Mesenchymal stem cell (in vitro differentiated cells and primary cell): ENCODE results near the gene KCNN2.

ENCODE experiments used
- DNase-seq: peaks from one replicate; pipeline ENCODE4 v3.0.0-alpha.2; 2013
- H2AFZ ChIP-seq: one replicate; pipeline ENCODE4 v1.6.1; 2013; ENCODE audit warnings: low read depth, mild to moderate bottlenecking, control low read depth, inconsistent platforms, low read length, moderate library complexity
- H2AK5ac ChIP-seq: 2 replicates; pipeline ENCODE4 v1.6.1; 2013; ENCODE audit warnings: low read length, moderate library complexity, mild to moderate bottlenecking, inconsistent platforms; ENCODE audit not compliant: severe bottlenecking
- H2BK120ac ChIP-seq: one replicate; pipeline ENCODE4 v1.6.1; 2013; ENCODE audit warnings: low read depth, mild to moderate bottlenecking, inconsistent platforms, low read length, moderate library complexity
- H2BK12ac ChIP-seq, 2 experiments: one replicate each; pipeline ENCODE4 v1.6.1; 2013; ENCODE audit warnings: inconsistent platforms in 2 of 2, low read length in 2 of 2, mild to moderate bottlenecking in 2 of 2, moderate library complexity in 2 of 2, control low read depth in 1 of 2
- H2BK15ac ChIP-seq: one replicate; pipeline ENCODE4 v1.6.1; 2013; ENCODE audit warnings: mild to moderate bottlenecking, low read depth, inconsistent platforms; ENCODE audit not compliant: poor library complexity, severe bottlenecking
- H2BK5ac ChIP-seq: 2 replicates; pipeline ENCODE4 v1.6.1; 2013; ENCODE audit warnings: low read depth, mild to moderate bottlenecking, low read length, control low read depth, inconsistent platforms; ENCODE audit not compliant: poor library complexity, severe bottlenecking
- H3K14ac ChIP-seq, 2 experiments: one replicate each; pipeline ENCODE4 v1.6.1; 2013; ENCODE audit warnings: inconsistent platforms in 2 of 2, low read length in 2 of 2, control low read depth in 1 of 2, mild to moderate bottlenecking in 1 of 2, moderate library complexity in 1 of 2
- H3K18ac ChIP-seq, 2 experiments: one replicate each; pipeline ENCODE4 v1.6.1; 2013; ENCODE audit warnings: inconsistent platforms in 2 of 2, low read length in 2 of 2, control low read depth in 1 of 2, low read depth in 1 of 2, mild to moderate bottlenecking in 1 of 2
- H3K23ac ChIP-seq, 2 experiments: one replicate each; pipeline ENCODE4 v1.6.1; 2013; ENCODE audit warnings: inconsistent platforms in 2 of 2, low read length in 2 of 2, mild to moderate bottlenecking in 2 of 2, moderate library complexity in 2 of 2, control low read depth in 1 of 2
- H3K27ac ChIP-seq: 2 replicates; pipeline ENCODE4 v1.5.1; 2013; ENCODE audit warnings: mild to moderate bottlenecking, moderate library complexity, low read length, control low read depth, inconsistent platforms; ENCODE audit not compliant: poor library complexity, severe bottlenecking
- H3K27me3 ChIP-seq, 2 experiments: 2 replicates each; pipeline versions ENCODE4 v1.6.1 to v1.7.0; 2013; ENCODE audit warnings: low read length in 2 of 2, mild to moderate bottlenecking in 2 of 2, moderate library complexity in 2 of 2, control low read depth in 1 of 2, inconsistent platforms in 1 of 2; ENCODE audit not compliant: control insufficient read depth in 1 of 2, insufficient read depth in 1 of 2
- H3K36me3 ChIP-seq, 2 experiments: 2 replicates each; pipeline versions ENCODE4 v1.6.1 to v1.7.0; 2013; ENCODE audit warnings: low read length in 2 of 2, control low read depth in 1 of 2, inconsistent platforms in 1 of 2, low read depth in 1 of 2, mild to moderate bottlenecking in 1 of 2; ENCODE audit not compliant: insufficient read depth in 2 of 2, control insufficient read depth in 1 of 2
- H3K4ac ChIP-seq, 2 experiments: one replicate each; pipeline ENCODE4 v1.6.1; 2013; ENCODE audit warnings: inconsistent platforms in 2 of 2, low read length in 2 of 2, mild to moderate bottlenecking in 2 of 2, moderate library complexity in 2 of 2, control low read depth in 1 of 2, low read depth in 1 of 2
- H3K4me1 ChIP-seq: 2 replicates; pipeline ENCODE4 v1.6.1; 2013; ENCODE audit warnings: low read depth, low read length, control low read depth; ENCODE audit not compliant: control insufficient read depth, insufficient read depth
- H3K4me2 ChIP-seq: 2 replicates; pipeline ENCODE4 v1.6.1; 2013; ENCODE audit warnings: low read length, mild to moderate bottlenecking, inconsistent platforms; ENCODE audit not compliant: poor library complexity, severe bottlenecking
- H3K4me3 ChIP-seq, 2 experiments: 2 replicates each; pipeline versions ENCODE4 v1.5.1 to v1.7.0; 2013; ENCODE audit warnings: low read length in 2 of 2, mild to moderate bottlenecking in 2 of 2, control low read depth in 1 of 2, low read depth in 1 of 2; ENCODE audit not compliant: insufficient read depth in 1 of 2
- H3K79me1 ChIP-seq: replicated peaks from 2 replicates; pipeline ENCODE4 v1.6.1; 2013; ENCODE audit warnings: mild to moderate bottlenecking, control low read depth, low read length, inconsistent platforms; ENCODE audit not compliant: poor library complexity, severe bottlenecking
- H3K9ac ChIP-seq: 2 replicates; pipeline ENCODE4 v1.7.0; 2013; ENCODE audit warnings: mild to moderate bottlenecking, low read length, moderate library complexity
- H3K9me3 ChIP-seq: 2 replicates; pipeline ENCODE4 v1.7.0; 2013; ENCODE audit warnings: mild to moderate bottlenecking, low read length; ENCODE audit not compliant: control insufficient read depth
- H4K8ac ChIP-seq: one replicate; pipeline ENCODE4 v1.6.1; 2013; ENCODE audit warnings: inconsistent platforms, mild to moderate bottlenecking, low read length, moderate library complexity
- H4K91ac ChIP-seq: one replicate; pipeline ENCODE4 v1.6.1; 2013; ENCODE audit warnings: mild to moderate bottlenecking, low read length, inconsistent platforms
- WGBS: methylation state at CpG from one replicate; pipeline ENCODE4 v1.1.7; 2013; ENCODE audit warnings: mixed read lengths; 5-methylcytosine and 5-hydroxymethylcytosine counted together

The KCNN2 gene

GRCh38 chr5:114325541-114325940 is 36.3 kb upstream of the KCNN2 start:
- Histone ChIP-seq H3K4ac (no peak overlapping the region), H4K91ac (no peak overlapping the region), H3K27me3 (no peaks in the 10 kb centered on the region), H4K8ac (no peak overlapping the region), H3K9ac (no peak overlapping the region), H3K36me3 (no peaks in the 10 kb centered on the region), H3K4me2 (no peak overlapping the region), H2BK12ac (no peak overlapping the region), H2BK15ac (no peak overlapping the region), H3K23ac (no peak overlapping the region), H3K4me3 (no peak overlapping the region), H2AFZ (no peak overlapping the region), H3K4me1 (no peaks in the 10 kb centered on the region), H3K79me1 (no peaks in the 10 kb centered on the region), H3K14ac (no peak overlapping the region), H2AK5ac (no peak overlapping the region), H2BK120ac (no peak overlapping the region), H2BK5ac (no peak overlapping the region), H3K18ac (no peak overlapping the region), H3K9me3 (no peaks in the 10 kb centered on the region), H3K27ac (no peak overlapping the region)
- DNase-seq: peak; percentile 81
- WGBS: 25% methylated on average over 2 of the region's 3 CpGs

- WGBS: 70% methylated on average over 2 of the region's 3 CpGs
These were observed 34.4 kb upstream of the KCNN2 start for GRCh38 chr5:114327474-114327873.

GRCh38 chr5:114327987-114328386 is 33.9 kb upstream of the KCNN2 start:
- Histone ChIP-seq H2BK15ac (no peak overlapping the region), H3K4me1 (no peaks in the 10 kb centered on the region), H3K14ac (no peak overlapping the region), H2BK5ac (no peak overlapping the region), H3K4ac (no peak overlapping the region), H3K79me1 (no peaks in the 10 kb centered on the region), H3K9ac (no peak overlapping the region), H4K91ac (no peak overlapping the region), H3K4me2 (no peak overlapping the region), H2AK5ac (no peak overlapping the region), H3K27me3 (no peaks in the 10 kb centered on the region), H3K36me3 (no peaks in the 10 kb centered on the region), H2AFZ (no peak overlapping the region), H2BK12ac (no peak overlapping the region), H3K27ac (no peak overlapping the region), H3K23ac (no peak overlapping the region), H2BK120ac (no peak overlapping the region), H3K18ac (no peak overlapping the region), H3K9me3 (no peaks in the 10 kb centered on the region), H4K8ac (no peak overlapping the region), H3K4me3 (no peak overlapping the region)
- WGBS: 81% methylated on average over 2 of the region's 3 CpGs
- no peak for DNase-seq

More at GRCh38 chr5:114327474-114327873, 34.4 kb upstream of the KCNN2 start:
- Histone ChIP-seq H4K91ac (no peak overlapping the region), H3K9me3 (no peaks in the 10 kb centered on the region), H3K9ac (no peak overlapping the region), H2BK15ac (no peak overlapping the region), H3K79me1 (no peaks in the 10 kb centered on the region), H3K4me1 (no peaks in the 10 kb centered on the region), H3K4ac (no peak overlapping the region), H3K27ac (no peak overlapping the region), H3K18ac (no peak overlapping the region), H2BK120ac (no peak overlapping the region), H3K36me3 (no peaks in the 10 kb centered on the region), H2BK5ac (no peak overlapping the region), H2BK12ac (no peak overlapping the region), H3K27me3 (no peaks in the 10 kb centered on the region), H3K4me3 (no peak overlapping the region), H3K4me2 (no peak overlapping the region), H2AFZ (no peak overlapping the region), H2AK5ac (no peak overlapping the region), H4K8ac (no peak overlapping the region), H3K23ac (no peak overlapping the region), H3K14ac (no peak overlapping the region)
- peak; percentile 13 for DNase-seq

GRCh38 chr5:114330916-114331531 is 30.8 kb upstream of the KCNN2 start:
- H2AK5ac ChIP-seq: no peak overlapping the region
- H4K91ac ChIP-seq: no peak overlapping the region
- H3K36me3 ChIP-seq: no peaks in the 10 kb centered on the region

More at GRCh38 chr5:114330916-114331531, 30.8 kb upstream of the KCNN2 start:
- no peak overlapping the region for H3K4me2 ChIP-seq
- no peak overlapping the region for H3K18ac ChIP-seq
- no peak overlapping the region for H3K9ac ChIP-seq
- H3K27me3 ChIP-seq: no peaks in the 10 kb centered on the region
- no peak overlapping the region for H3K27ac ChIP-seq
- no peak overlapping the region for H3K23ac ChIP-seq
- no peak overlapping the region for H4K8ac ChIP-seq
- peak overlapping the region in 1 of 2 experiments; percentile 27 for H3K14ac ChIP-seq
- H3K4ac ChIP-seq: no peak overlapping the region
- H3K4me3 ChIP-seq: no peak overlapping the region
- WGBS: 97% methylated on average over 6 of the region's 7 CpGs
- H3K4me1 ChIP-seq: no peaks in the 10 kb centered on the region
- H2BK15ac ChIP-seq: no peak overlapping the region
- H3K79me1 ChIP-seq: no peaks in the 10 kb centered on the region
- no peak overlapping the region for H2BK12ac ChIP-seq
- DNase-seq: no peak
- H2BK5ac ChIP-seq: no peak overlapping the region
- no peak overlapping the region for H2BK120ac ChIP-seq
- no peak overlapping the region for H2AFZ ChIP-seq
- no peaks in the 10 kb centered on the region for H3K9me3 ChIP-seq
